Esophagus squamous epithelium (tissue), 5 donors: ENCODE results near the gene TM9SF4. TPM values are rescaled to one million over a fixed set of nuclear protein-coding genes. Genes with fewer than 3 reads are reported as not detected.

Source experiments
- DNase-seq: peaks from one replicate; lab custom pipeline; 2025; lab: John Stamatoyannopoulos, UW
- H3K27ac ChIP-seq, 4 donors: fragments of 200-600 bp; sonication (generic); one replicate each; pipeline ENCODE4 v1.5.1; 2016 to 2019; ENCODE audit warnings: mild to moderate bottlenecking in 1 of 4
- H3K27me3 ChIP-seq, 4 donors: fragments of 200-600 bp; sonication (generic); 1 replicate in 3 of 4; 2 replicates in 1 of 4; pipeline versions ENCODE4 v1.5.1 to v1.6.0; 2017 to 2021; ENCODE audit warnings: antibody characterized with exemption in 1 of 4
- H3K36me3 ChIP-seq, 3 donors: fragments of 200-600 bp; sonication (generic); one replicate each; pipeline ENCODE4 v1.5.1; 2016 to 2019
- H3K4me1 ChIP-seq, 3 donors: fragments of 200-600 bp; sonication (generic); one replicate each; pipeline ENCODE4 v1.5.1; 2017 to 2019
- H3K4me3 ChIP-seq, 4 donors: fragments of 200-600 bp; sonication (generic); 1 replicate in 3 of 4; 2 replicates in 1 of 4; pipeline ENCODE4 v1.5.1; 2016 to 2019; ENCODE audit warnings: mild to moderate bottlenecking in 2 of 4, moderate library complexity in 1 of 4
- H3K9me3 ChIP-seq, 3 donors: fragments of 200-600 bp; sonication (generic); one replicate each; pipeline ENCODE4 v1.5.1; 2016 to 2019
- POLR2A ChIP-seq, 4 donors: fragments of 450-650 bp; IDR thresholded peaks; one replicate each; pipeline ENCODE4 v1.6.1; 2017; ENCODE audit warnings: antibody characterized with exemption in 4 of 4, mild to moderate bottlenecking in 4 of 4, moderate library complexity in 3 of 4
- WGBS, 2 donors: methylation state at CpG; one replicate each; pipeline ENCODE4 v1.1.5; 2018; 5-methylcytosine and 5-hydroxymethylcytosine counted together
- intact Hi-C: fragments of 100-400 bp; cut with DNase I; formaldehyde crosslinking; loops from one replicate; pipeline ENCODE4 v1.15.0; 2022
- total RNA-seq, 4 donors: library from RNA; depleted of rRNA; stranded (reverse); fragments of >200 nt; gene quantifications; one replicate each; pipeline ENCODE4 v1.1.0, GENCODE V29; 2016
- TF ChIP-seq, protein P1 (sequence below), 6 experiments: fragments of 450-650 bp in 4 of 6; fragments of 200-600 bp in 2 of 6; sonication (generic) in 2 of 6; IDR thresholded peaks; one replicate each; pipeline ENCODE4 v1.5.1; 2016 to 2019; ENCODE audit warnings: antibody characterized with exemption in 6 of 6, mild to moderate bottlenecking in 4 of 6, moderate library complexity in 4 of 6
- donor health status: DM: yes; HTN: yes; CAD: no.

Gene TM9SF4
- total RNA-seq, 4 donors from 2014 or later: 28.5 to 36.3 (median 32.1) TPM

DNA sequence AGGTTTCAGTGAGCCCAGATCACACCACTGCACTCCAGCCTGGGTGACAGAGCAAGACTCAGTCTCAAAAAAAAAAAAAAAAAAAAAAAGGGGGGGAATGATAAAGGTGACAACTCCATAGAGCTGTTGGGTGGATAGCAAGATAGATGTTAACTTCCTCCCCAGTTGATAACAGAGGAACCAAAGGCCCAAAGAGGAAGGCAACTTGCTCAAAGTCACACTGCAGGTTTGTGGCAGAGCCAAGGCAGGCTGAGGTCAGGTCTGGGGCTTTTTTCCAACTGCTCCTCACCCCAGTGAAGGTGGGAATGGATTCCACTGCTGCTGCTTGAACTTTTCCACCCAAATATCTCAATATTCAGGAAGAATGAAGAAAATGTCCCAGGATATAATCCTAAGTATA is 30.7 kb upstream of the TM9SF4 start:
- no peak overlapping the region for H3K4me3 ChIP-seq
- peaks cover 0 to 40% (median 0%) of the 10 kb centered on the region in 4 donors for H3K27me3 ChIP-seq
- H3K4me1 ChIP-seq: peaks cover 0 to 30% (median 6%) of the 10 kb centered on the region in 3 donors
- no peaks in the 10 kb centered on the region for H3K36me3 ChIP-seq
- intact Hi-C loops: no loop called here
- H3K27ac ChIP-seq: no peak overlapping the region
- no peaks in the 10 kb centered on the region for H3K9me3 ChIP-seq
- no peak for TF ChIP-seq POLR2A (IDR thresholded peaks at IDR 0.05)
- TF ChIP-seq, protein P1, sequence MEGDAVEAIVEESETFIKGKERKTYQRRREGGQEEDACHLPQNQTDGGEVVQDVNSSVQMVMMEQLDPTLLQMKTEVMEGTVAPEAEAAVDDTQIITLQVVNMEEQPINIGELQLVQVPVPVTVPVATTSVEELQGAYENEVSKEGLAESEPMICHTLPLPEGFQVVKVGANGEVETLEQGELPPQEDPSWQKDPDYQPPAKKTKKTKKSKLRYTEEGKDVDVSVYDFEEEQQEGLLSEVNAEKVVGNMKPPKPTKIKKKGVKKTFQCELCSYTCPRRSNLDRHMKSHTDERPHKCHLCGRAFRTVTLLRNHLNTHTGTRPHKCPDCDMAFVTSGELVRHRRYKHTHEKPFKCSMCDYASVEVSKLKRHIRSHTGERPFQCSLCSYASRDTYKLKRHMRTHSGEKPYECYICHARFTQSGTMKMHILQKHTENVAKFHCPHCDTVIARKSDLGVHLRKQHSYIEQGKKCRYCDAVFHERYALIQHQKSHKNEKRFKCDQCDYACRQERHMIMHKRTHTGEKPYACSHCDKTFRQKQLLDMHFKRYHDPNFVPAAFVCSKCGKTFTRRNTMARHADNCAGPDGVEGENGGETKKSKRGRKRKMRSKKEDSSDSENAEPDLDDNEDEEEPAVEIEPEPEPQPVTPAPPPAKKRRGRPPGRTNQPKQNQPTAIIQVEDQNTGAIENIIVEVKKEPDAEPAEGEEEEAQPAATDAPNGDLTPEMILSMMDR (IDR thresholded peaks at IDR 0.05): no peak
- DNase-seq: no peak

DNA sequence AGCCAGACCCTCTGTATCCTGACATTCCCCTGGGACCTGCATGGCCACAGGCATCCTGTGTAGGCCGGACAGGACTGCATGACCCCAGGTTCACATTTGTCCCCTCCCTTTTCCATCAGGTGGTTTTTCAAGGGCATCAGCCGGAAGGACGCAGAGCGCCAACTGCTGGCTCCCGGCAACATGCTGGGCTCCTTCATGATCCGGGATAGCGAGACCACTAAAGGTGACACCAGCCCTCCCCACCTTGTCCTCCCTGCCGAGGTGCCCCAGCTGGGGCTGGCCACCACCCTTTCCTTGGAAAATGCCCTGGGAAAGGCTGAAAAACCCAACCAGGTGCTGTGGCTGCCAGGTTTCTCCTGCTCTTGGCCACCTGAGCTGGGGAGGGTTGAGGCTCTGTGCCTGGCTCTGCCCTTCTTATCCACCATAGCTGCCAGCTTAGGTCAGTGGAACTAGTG is 29.8 kb upstream of the TM9SF4 start:
- no peak overlapping the region for H3K4me3 ChIP-seq
- TF ChIP-seq, protein P1 (IDR thresholded peaks at IDR 0.05): no peak
- no peak for TF ChIP-seq POLR2A (IDR thresholded peaks at IDR 0.05)
- no peak for DNase-seq

DNA sequence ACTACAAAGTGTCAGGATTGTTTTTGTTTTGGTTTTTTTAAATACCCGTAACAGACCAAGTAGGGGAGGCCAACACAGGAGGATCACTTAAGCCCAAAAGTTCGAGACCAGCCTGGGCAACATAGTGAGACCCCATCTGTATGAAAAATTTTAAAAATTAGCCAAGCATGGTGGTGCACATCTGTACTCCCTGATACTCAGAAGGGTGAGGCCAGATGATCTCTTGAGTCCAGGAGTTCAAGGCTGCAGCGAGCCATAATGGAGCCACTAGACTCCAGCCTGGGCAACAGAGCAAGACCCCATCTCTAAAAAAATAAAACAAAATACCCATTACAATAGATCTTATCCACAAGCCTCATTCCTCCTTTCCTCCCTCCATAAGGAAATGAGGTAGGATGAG is 28.7 kb upstream of the TM9SF4 start:
- Histone ChIP-seq H3K4me3 (no peak overlapping the region), H3K27me3 (peaks cover 0 to 38% (median 0%) of the 10 kb centered on the region in 4 donors), H3K36me3 (no peaks in the 10 kb centered on the region), H3K4me1 (peaks cover 0 to 21% (median 6%) of the 10 kb centered on the region in 3 donors), H3K9me3 (no peaks in the 10 kb centered on the region), H3K27ac (no peak overlapping the region)
- no peak for TF ChIP-seq POLR2A (IDR thresholded peaks at IDR 0.05)
- TF ChIP-seq, protein P1 (IDR thresholded peaks at IDR 0.05): no peak
- no peak for DNase-seq
- 56 to 93% methylated on average over 3 of the region's 3 CpGs for WGBS, 2 donors
- intact Hi-C loops: no loop called here

More for the DNA sequence above, 29.8 kb upstream of the TM9SF4 start:
- WGBS, 2 donors: 60 to 98% methylated on average over 2 to 6 of the region's 8 CpGs
- H3K27me3 ChIP-seq: peaks cover 0 to 42% (median 0%) of the 10 kb centered on the region in 4 donors
- intact Hi-C loops: no loop called here
- no peak overlapping the region for H3K27ac ChIP-seq
- peaks cover 0 to 27% (median 6%) of the 10 kb centered on the region in 3 donors for H3K4me1 ChIP-seq
- H3K9me3 ChIP-seq: no peaks in the 10 kb centered on the region
- no peaks in the 10 kb centered on the region for H3K36me3 ChIP-seq

DNA sequence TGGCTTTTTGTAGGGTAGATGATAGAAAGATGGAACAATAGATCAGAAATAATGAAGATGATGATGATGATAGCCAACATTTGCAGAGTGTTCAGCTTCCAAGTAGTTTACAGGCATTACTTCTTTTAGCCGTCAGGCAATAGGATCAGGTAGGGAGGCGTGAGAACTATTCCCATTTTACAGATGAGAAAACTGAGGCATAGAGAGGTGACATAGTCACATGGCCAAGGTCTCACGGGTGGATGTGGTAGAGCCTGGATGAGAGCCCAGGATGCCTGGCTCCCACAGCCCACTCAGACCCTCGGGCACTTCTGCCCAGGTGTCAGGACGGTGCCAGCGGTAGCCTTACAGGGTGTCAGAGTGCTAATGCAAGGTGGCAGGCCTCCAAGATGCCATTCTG is 26.0 kb upstream of the TM9SF4 start:
- no peaks in the 10 kb centered on the region for H3K9me3 ChIP-seq
- H3K27me3 ChIP-seq: peaks cover 0 to 23% (median 0%) of the 10 kb centered on the region in 4 donors
- H3K4me1 ChIP-seq: peaks cover 0 to 21% (median 6%) of the 10 kb centered on the region in 3 donors
- intact Hi-C loops: no loop called here
- no peak for DNase-seq
- no peak overlapping the region for H3K27ac ChIP-seq
- 77 to 95% methylated on average over 4 to 6 of the region's 6 CpGs for WGBS, 2 donors
- TF ChIP-seq, protein P1 (IDR thresholded peaks at IDR 0.05): no peak
- no peak for TF ChIP-seq POLR2A (IDR thresholded peaks at IDR 0.05)
- H3K36me3 ChIP-seq: no peaks in the 10 kb centered on the region
- H3K4me3 ChIP-seq: no peak overlapping the region

DNA sequence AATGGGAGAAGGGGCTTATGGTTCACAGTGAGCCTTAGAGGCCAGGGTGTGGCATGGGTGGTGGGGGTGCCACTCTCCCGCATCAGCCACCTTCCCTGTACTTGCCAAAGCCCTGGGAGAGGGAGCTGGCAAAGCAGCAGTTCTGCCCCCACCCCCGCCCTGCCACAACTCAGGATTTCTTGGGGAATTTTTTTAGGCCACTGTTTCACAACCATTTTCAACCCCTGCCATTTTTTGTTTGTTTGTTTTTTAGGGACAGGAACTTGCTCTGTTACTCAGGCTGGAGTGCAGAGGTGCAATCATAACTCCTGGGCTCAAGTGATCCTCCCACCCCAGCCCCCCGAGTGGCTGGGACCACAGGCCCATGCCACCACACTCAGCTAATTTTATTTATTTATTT is 22.4 kb upstream of the TM9SF4 start:
- no peaks in the 10 kb centered on the region for H3K9me3 ChIP-seq
- no peak overlapping the region for H3K4me3 ChIP-seq
- H3K27ac ChIP-seq: no peak overlapping the region
- intact Hi-C loops: no loop called here
- H3K36me3 ChIP-seq: no peaks in the 10 kb centered on the region
- TF ChIP-seq, protein P1 (IDR thresholded peaks at IDR 0.05): no peak
- no peak for TF ChIP-seq POLR2A (IDR thresholded peaks at IDR 0.05)
- peaks cover 0 to 17% (median 0%) of the 10 kb centered on the region in 4 donors for H3K27me3 ChIP-seq
- 76 to 81% methylated on average over 3 of the region's 3 CpGs for WGBS, 2 donors
- no peak for DNase-seq
- H3K4me1 ChIP-seq: peaks cover 0 to 10% (median 0%) of the 10 kb centered on the region in 3 donors
